Measurements from ENCODE around the gene TTLL10.
"Not testable (repeated sequence)": the region's sequence is repeated elsewhere in the genome, so short reads cannot be mapped to it uniquely, and the experiment has no call there.

Gene TTLL10

DNA sequence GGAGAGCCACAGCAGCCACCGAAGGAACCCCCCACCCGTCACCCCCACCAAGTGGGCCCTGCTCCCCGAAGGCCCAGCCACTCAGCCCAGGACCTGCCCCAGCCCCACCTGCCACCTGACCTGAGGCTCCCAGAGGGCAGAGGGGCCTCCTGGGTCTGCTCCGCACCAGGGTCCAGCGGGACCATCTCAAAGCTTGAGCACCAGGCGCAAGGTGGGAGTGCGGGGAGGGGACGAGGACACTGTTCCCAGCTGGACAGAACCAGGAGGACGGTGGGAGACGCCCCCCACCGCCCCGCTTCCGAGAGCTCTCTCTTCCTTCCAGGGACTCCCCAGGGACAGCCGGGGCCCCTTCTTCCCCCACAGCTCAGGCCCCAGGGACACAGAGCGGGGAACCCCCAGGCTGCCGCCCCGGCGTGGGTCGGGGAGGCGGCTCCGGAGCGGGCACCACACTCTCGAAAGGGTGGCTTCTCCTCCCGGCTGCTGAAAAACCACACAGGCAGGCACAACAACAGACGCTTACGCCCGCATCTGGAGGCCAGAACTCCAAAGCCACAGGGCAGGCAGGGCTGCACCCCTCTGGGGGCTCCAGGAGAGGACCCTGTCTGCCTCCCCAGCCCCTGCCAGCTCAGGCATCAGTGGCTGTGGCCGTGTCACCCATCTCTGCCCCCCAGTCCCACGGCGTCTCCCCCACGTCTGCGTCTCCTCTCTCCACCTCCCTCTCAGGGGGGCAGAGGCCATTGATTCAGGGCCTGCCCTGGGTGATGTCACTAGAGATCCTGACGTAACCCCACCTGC, 1.9 kb upstream of the TTLL10 start:
- no peak for DNase-seq (ENCODE audit: low spot score)

DNA sequence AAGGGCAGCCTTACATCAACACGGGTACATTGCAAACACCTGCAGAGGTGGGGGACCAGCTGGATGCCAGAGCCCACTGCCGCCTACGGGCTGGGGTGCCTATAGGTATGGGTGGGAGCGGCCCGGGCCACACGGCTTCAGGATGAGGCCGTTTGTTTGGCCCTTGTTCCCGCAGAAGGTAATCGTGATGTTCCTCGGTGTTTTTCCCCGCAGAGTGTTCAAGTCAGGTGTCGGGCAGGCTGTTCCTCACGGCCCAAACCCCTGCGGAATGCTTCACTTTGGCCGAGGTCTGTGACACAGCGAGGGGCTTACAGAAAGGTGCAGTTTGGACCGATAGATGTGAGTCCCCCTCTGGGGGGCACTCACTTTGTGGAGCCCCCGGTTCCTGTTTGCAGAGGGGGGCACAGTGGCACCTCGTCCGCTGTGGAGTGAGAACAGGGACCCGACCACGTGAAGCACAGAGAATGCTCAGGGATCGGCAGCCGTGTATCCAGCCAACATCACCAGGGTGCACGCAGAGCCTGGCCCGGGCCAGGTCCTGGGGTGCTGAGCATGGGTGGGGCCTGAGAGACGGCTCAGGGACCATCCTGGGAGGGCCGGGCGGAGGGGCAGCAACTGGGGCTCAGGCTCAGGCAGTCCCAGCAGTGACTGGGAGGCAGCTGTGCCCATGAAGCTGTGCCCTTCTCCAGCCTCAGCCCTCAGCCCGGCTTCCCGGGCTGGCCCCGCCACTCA, 453 bp upstream of the TTLL10 start:
- no peak for DNase-seq (ENCODE audit: low spot score)

- no peak for DNase-seq (ENCODE audit: low spot score)
Observed at GRCh38 chr1:1175221-1176062, 1.8 kb downstream of the TTLL10 start.

DNA sequence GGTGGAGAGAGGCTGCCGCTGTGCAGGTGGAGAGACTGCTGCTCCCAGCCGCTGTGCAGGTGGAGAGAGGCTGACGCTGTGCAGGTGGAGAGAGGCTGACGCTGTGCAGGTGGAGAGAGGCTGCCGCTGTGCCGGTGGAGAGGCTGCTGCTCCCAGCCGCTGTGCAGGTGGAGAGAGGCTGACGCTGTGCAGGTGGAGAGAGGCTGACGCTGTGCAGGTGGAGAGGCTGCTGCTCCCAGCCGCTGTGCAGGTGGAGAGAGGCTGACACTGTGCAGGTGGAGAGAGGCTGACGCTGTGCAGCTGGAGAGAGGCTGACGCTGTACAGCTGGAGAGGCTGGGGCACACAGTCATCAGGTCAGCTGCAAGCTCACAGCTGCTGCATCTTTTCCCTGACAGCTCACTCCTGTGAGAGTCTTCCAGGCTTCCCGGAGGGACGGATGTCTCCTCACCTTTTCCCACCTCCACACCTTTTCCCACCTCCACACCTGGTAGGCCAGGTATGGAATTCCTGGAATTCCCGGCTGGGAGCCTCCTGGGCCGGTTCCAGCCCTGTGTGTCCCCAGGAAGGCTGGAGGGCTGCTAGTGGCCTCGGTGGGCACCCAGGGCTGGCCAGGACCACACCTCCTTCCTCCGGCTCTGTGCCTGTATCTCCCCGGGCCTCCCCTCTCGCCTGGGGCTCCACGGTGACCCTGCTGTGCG, 2.5 kb downstream of the TTLL10 start:
- DNase-seq (ENCODE audit: low spot score), result not testable (repeated sequence)

GRCh38 chr1:1176931-1177330, 3.3 kb downstream of the TTLL10 start:
- DNase-seq (ENCODE audit: low spot score), result no peak

DNA sequence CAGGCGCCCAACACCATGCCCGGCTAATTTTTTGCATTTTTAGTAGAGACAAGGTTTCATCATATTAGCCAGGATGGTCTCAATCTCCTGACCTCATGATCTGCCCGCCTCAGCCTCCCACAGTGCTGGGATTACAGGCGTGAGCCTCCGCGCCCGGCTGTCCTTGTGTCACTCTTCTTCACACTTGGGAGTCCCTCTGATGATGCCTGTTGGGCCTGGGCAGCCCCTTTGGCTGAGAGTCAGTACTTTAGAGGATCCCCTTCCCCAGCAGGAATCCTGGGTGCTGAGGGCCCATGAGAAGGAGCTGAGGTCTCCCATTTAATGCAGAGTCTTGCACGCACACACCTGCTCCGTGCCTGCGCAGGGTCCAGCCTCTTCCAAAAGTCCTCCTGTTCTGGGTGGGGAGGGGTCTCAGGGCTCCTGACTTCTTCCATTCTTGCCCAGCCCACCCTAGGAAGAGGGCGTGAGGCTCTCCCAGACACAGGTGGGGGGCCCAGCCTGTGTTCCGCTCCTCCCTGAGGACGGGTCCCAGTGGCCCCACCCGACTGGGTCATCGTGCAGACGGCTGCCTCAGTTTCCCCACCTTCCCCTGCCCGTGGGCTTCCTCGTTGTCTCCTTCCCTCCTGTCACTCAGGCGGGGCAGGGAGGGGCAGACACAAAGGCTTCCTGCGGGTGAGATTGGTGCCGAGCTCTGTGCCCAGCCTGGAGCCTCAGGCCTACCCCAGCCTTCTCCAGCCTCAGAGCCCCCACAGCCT, 3.9 kb downstream of the TTLL10 start:
- no peak for DNase-seq (ENCODE audit: low spot score)

DNA sequence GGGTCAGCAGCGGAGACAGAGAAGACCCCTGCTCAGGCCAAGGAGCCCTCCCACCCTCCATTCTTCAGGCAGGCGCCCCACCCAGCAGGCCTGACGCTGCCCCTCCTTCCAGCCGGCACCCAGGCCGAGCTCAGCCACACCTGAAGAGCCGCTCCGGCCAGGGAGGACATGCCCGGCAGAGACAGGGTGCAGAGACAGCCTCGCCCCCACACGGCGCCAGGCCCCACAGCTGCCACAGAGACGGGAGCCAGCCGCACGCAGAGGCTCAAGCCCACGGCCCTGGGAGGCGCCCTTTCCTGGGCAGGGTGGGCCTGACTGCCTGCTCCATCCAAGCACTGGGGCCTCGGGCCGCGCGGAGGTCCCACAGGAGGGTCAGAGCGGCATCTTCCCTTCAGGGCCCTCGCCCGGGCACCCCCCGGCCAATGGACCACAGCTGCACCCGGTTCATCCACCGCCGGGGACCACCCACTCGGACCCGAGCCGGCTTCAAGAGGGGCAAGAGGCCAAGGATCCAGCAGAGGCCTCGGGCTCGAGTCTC, 5.2 kb downstream of the TTLL10 start:
- no peak for DNase-seq (ENCODE audit: low spot score)

- DNase-seq (ENCODE audit: low spot score), result no peak
Observed at GRCh38 chr1:1179346-1179982, 5.8 kb downstream of the TTLL10 start.

- no peak for DNase-seq (ENCODE audit: low spot score)
Observed at GRCh38 chr1:1179983-1180861, 6.5 kb downstream of the TTLL10 start.

GRCh38 chr1:1181129-1181937, 7.7 kb downstream of the TTLL10 start:
- DNase-seq (ENCODE audit: low spot score), result no peak

- DNase-seq (ENCODE audit: low spot score), result no peak
Observed at GRCh38 chr1:1181938-1182410, 8.3 kb downstream of the TTLL10 start.

DNA sequence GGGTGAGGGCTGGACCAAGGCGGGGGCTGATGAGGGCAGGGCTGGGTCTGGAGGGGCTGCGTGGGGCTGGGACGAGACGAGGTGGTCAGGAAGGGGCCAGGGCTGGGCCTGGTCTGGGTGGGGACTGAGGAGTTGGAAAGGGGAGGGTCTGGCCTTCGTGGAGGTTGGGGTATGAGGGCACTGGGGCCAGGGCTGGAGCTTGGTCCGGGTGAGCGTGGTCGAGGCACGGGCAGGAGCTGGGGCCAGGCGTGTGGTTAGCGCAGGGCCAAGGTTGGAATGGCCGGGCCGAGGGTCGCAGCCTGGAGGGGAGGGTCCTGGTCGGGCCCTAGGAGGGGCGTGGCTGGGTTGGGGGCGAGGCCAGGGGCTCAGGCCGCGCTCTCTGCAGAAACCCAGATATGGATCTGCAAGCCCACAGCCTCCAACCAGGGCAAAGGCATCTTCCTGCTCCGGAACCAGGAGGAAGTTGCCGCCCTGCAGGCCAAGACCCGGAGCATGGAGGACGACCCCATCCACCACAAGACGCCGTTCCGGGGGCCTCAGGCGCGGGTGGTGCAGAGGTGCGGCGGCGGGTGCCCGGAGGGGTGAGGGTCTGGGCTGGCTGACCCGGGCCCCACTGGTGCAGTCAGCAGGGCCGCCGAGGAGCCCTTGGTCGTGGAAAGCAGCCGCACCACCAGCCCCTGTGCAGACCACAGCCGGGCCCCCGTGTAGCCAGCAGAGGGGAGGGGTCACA, 9.0 kb downstream of the TTLL10 start:
- DNase-seq (ENCODE audit: low spot score), result no peak

DNA sequence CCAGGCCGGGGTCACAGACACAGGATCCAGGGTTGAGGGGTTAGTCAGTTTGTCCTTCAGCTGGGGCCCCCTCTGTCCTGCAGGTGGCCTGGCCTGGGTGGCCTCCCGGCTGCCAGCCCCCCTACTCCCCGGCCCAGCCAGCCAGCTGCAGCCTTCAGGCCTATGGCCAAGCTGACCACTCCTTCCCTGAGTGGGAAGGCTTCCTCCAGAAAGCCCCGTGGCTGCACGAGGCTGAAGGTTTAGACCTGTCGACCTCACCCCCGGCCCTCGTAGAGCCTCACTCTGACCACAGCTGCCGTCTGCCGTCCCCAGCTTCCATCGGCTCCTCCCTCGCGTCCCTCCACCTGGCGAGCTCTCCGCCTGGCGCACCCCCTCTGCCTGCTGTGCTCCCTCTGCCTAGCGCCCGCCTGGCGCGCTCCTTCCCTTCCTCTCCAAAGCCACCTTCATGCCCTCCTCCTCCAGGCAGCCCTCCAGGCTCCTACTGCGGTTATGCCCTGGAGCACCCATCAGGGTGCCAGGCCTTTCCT, 9.6 kb downstream of the TTLL10 start:
- no peak for DNase-seq (ENCODE audit: low spot score)

DNA sequence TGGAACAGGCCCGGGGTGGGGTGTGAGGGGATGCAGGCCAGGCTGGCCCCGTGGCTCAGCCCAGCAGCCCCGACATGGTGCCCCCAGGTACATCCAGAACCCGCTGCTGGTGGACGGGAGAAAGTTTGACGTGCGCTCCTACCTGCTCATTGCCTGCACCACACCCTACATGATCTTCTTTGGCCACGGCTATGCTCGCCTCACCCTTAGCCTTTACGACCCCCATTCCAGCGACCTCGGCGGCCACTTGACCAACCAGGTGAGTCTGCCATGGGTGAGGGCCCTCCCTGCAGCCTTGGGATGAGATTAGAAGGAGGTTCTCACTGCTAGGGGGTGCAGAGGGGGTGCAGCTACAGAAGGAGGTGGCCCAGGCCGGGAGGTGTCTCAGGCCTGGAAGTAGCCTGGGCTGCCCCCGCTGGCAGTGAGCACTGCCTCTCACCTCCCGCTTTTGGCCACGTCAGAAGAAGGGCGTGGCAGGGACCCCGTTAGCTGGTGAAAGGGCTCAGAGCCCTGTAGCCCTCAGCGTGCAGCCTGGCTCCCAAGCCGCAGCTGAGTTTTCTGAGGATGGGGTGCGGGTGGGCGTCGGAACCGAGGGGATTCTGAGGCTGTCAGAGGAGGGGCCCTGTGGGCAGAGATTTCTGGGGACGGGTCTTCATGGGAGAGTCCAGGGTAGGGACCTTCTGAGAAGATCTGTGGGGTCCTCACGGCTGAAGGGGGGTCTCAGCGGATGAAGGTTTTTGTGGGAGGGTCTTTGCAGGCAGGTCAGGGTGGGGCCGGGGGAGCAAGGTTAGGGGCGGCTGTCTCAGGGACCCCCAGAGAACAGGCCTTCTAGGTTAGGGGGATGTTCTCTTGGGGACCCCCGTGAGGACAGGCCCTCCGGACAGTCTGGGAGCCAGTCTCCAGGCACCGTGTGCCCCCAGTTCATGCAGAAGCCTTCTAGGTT, 10.4 kb downstream of the TTLL10 start:
- no peak for DNase-seq (ENCODE audit: low spot score)

GRCh38 chr1:1185101-1185765, 11.6 kb downstream of the TTLL10 start:
- DNase-seq (ENCODE audit: low spot score), result no peak

DNA sequence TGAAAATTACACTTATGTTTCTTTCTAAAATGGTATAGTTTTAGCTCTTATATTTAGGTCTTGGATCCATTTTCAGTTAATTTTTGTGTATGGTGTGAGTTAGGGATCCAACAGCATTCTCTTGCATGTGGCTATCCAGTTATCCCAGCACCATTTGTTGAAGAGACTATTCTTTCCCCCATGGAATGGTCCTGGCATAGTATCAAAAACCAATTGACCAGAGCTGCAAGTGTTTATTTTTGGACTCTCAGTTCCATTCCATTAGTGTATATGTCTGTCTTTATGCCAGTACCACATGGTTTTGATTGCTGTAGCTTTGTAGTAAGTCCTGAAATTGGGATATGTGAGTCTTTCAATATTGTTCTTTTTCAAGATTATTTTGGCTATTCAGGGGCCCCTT, 14.3 kb downstream of the TTLL10 start:
- DNase-seq (ENCODE audit: low spot score), result no peak

Measured in COLO829 (cell line).